Coronary artery (tissue), 2 donors: ENCODE data around the gene MEIS2.

Experiments used
- DNase-seq: peaks from one replicate; pipeline ENCODE4 v3.0.0-alpha.2; 2017; ENCODE audit warnings: low spot score
- H3K27ac ChIP-seq, 2 donors: fragments of 200-600 bp; sonication (generic); one replicate each; pipeline ENCODE4 v1.5.1; 2016 to 2019
- H3K4me3 ChIP-seq: fragments of 200-600 bp; sonication (generic); 2 replicates; pipeline ENCODE4 v1.5.1; 2016; ENCODE audit warnings: mild to moderate bottlenecking, moderate library complexity
- CTCF ChIP-seq: fragments of 200-600 bp; sonication (generic); IDR thresholded peaks from one replicate; pipeline ENCODE4 v1.5.1; 2019; ENCODE audit warnings: antibody characterized with exemption

The MEIS2 gene

GRCh38 chr15:37104424-37104981, 4.2 kb upstream of the MEIS2 start:
- H3K4me3 ChIP-seq = peak overlapping the region; percentile 34
- DNase-seq = no peak
- TF ChIP-seq CTCF = no peak
- peak overlapping the region; percentile 75 to 90 for H3K27ac ChIP-seq

- TF ChIP-seq CTCF = no peak
- Histone ChIP-seq H3K27ac (peak overlapping the region; percentile 75 to 90), H3K4me3 (peak overlapping the region; percentile 93)
- no peak for DNase-seq
Measured at GRCh38 chr15:37103475-37104423, 3.4 kb upstream of the MEIS2 start.

GRCh38 chr15:37103163-37103435, 2.8 kb upstream of the MEIS2 start:
- no peak for TF ChIP-seq CTCF
- peak overlapping the region in 1 of 2 donors; percentile 90 for H3K27ac ChIP-seq
- DNase-seq = no peak
- H3K4me3 ChIP-seq = peak overlapping the region; percentile 93

GRCh38 chr15:37102305-37103162, 2.2 kb upstream of the MEIS2 start:
- TF ChIP-seq CTCF = no peak
- no peak for DNase-seq
- Histone ChIP-seq H3K4me3 (peak overlapping the region; percentile 93), H3K27ac (peak overlapping the region; percentile 90 to 98)

- Histone ChIP-seq H3K27ac (peak overlapping the region; percentile 90 to 98), H3K4me3 (peak overlapping the region; percentile 93)
- no peak for DNase-seq
- no peak for TF ChIP-seq CTCF
Measured at GRCh38 chr15:37101980-37102304, 1.6 kb upstream of the MEIS2 start.

GRCh38 chr15:37100966-37101215, 542 bp upstream of the MEIS2 start:
- DNase-seq = no peak
- Histone ChIP-seq H3K27ac (peak overlapping the region; percentile 90 to 98), H3K4me3 (peak overlapping the region; percentile 93)
- no peak for TF ChIP-seq CTCF
